ENCODE data around the gene AOPEP.

The AOPEP gene

DNA sequence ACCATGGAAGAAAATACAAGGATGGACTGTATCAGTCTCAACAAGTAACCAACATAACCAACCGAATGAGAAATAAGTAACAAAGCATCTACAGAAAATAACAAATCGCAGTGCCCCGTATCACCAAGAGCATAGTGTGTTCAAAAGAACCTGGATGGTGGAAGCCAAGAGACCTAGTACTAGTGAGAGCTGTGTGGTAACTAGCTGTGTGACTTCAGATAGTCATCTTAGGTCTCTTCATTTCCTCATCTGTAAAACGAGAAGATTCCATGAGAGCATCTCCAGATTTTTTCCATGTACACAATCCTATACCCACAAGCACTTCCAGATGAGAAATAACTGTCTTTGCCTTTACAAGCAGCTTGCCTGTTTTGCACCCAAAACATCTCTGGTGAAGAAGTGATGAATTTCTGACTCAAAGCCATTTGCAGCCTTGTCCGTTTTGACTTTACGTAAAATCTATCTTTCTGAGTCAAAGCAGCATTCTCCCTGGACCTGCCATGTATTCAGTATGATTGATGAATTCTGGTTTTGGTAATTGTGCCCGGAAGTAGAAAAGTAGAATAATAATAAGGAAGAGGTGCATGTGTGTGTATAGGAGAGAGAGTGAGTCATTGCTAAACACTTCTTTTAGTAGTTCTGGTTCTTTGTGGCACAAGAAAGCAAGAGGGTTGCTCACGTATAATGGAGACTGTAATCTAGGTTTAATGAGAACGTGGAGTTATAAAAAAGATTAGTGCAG is 41.0 kb downstream of the AOPEP start:
- Mint-ChIP-seq H3K4me1 (ENCODE audit: low read depth) (peaks cover 9% of the 10 kb centered on the region), H3K27me3 (no peaks in the 10 kb centered on the region), H3K36me3 (ENCODE audit: low read depth) (peaks cover 36% of the 10 kb centered on the region), H3K9me3 (no peaks in the 10 kb centered on the region), H3K27ac (no peak overlapping the region), H3K4me3 (no peak overlapping the region)

DNA sequence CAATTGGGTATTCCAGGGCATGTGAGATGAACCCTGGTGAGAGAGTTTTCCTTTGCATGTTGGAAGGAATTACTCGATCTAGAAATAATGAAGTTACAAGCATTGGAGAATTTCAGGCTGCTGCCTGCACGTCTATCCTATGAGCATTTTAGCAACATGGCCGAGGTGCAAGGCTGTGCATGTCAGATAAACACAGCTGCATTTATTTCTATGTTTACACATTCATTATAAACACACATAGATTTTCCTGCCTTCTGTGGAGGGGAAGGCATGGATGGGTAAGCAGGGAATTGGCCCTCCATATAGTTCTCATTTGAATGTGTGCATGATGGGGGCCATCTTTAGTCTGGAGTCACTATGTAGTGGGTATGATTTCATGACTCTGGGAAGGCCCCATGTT is 42.3 kb downstream of the AOPEP start:
- no peaks in the 10 kb centered on the region for H3K9me3 Mint-ChIP-seq
- H3K27ac Mint-ChIP-seq = no peak overlapping the region
- no peaks in the 10 kb centered on the region for H3K27me3 Mint-ChIP-seq
- peaks cover 9% of the 10 kb centered on the region for H3K4me1 Mint-ChIP-seq (ENCODE audit: low read depth)
- H3K4me3 Mint-ChIP-seq = no peak overlapping the region
- H3K36me3 Mint-ChIP-seq (ENCODE audit: low read depth) = peaks cover 43% of the 10 kb centered on the region

DNA sequence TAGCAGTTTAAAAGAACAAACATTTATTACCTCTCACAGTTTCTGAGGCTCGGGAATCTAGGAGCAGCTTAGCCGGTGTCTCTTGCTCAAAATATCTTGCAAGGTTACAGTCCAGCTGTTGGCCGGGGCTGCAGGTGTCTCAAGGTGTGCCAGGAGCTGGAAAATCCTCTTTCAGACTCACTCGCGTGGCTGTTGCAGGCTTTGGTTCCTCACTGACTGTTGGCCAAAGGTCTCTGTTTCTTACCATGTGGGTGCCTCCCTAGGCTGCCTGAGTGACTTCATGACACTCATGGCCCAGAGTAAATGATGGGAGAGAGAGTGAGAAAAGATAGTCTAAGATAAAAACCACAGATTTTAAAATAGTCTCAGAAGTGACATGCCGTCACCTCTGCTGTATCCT is 43.8 kb downstream of the AOPEP start:
- Mint-ChIP-seq H3K4me1 (ENCODE audit: low read depth) (peaks cover 9% of the 10 kb centered on the region), H3K36me3 (ENCODE audit: low read depth) (peaks cover 39% of the 10 kb centered on the region), H3K27me3 (no peaks in the 10 kb centered on the region), H3K27ac (no peak overlapping the region), H3K9me3 (no peaks in the 10 kb centered on the region), H3K4me3 (no peak overlapping the region)

DNA sequence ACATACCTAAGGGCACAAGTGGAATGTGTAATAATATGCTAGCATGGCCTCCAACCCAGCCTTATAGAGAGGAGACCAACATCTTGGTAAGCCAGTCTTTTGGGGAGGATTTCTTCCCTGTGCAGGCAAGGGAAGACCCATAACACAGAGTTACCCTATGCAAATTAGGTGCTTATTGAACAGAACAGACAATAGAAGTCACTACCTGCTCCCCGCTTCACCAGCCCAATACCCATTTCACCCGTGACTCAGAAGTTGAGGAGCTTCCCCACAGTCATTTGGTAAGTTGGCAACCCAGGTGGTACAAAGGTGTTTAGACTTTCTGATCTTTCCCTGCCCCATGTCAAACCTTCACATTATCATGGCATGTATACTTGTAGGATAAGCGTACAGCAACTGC is 44.6 kb downstream of the AOPEP start:
- Mint-ChIP-seq H3K9me3 (no peaks in the 10 kb centered on the region), H3K4me3 (no peak overlapping the region), H3K27me3 (no peaks in the 10 kb centered on the region)

DNA sequence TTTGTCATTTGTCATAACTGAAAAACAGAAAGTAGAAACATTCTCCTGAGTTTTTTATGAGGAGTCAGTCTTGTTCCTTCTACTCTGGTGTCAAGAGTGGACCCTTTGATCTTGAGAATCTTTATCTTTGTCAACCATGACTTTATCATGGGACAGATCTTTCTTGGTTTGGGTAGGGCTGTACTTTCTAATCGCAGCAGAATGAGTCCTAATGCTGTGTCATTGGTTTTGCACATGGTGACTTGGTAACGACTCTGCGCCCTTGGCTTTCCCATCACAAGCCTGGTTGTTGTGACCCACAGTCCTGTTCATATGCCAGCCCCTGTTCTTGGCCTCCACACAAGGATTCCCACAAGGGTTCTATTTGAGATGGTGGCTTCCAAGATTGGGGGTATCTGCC is 45.6 kb downstream of the AOPEP start:
- no peak overlapping the region for H3K4me3 Mint-ChIP-seq
- H3K27ac Mint-ChIP-seq = no peak overlapping the region
- H3K9me3 Mint-ChIP-seq = no peaks in the 10 kb centered on the region
- H3K36me3 Mint-ChIP-seq (ENCODE audit: low read depth) = peaks cover 30% of the 10 kb centered on the region
- peaks cover 9% of the 10 kb centered on the region for H3K4me1 Mint-ChIP-seq (ENCODE audit: low read depth)
- H3K27me3 Mint-ChIP-seq = no peaks in the 10 kb centered on the region

More for the DNA sequence above, 44.6 kb downstream of the AOPEP start:
- H3K4me1 Mint-ChIP-seq (ENCODE audit: low read depth) = peaks cover 9% of the 10 kb centered on the region
- peaks cover 34% of the 10 kb centered on the region for H3K36me3 Mint-ChIP-seq (ENCODE audit: low read depth)
- no peak overlapping the region for H3K27ac Mint-ChIP-seq

DNA sequence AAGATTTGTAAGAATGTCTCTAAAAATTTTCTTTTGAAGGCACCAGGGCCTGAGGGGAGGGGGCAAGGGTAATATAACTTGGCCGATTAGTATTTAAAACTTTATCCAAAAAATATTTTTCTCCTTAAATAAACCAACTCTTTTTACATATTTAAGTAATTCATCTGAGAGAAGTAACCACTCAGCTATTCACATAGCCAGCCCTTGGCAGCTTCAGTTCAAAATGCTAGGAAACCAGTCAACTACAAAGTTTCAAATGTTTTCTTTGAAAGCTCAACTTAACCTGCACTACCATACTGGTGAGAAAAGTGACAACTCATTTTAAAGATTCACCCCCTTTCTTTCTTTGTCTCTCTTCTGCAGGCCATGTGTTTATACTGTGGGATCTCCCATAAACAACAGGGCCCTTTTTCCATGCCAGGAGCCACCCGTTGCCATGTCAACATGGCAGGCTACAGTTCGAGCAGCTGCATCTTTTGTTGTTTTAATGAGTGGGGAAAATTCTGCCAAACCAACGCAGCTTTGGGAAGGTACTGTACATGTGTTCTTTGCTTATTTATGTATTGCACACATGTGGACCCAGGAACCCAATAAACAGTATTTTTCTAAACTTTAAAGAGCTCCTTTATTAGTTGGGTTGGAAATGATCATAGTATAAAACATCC is 46.3 kb downstream of the AOPEP start:
- Mint-ChIP-seq H3K9me3 (no peaks in the 10 kb centered on the region), H3K4me1 (ENCODE audit: low read depth) (peaks cover 9% of the 10 kb centered on the region), H3K36me3 (ENCODE audit: low read depth) (peaks cover 24% of the 10 kb centered on the region), H3K4me3 (no peak overlapping the region), H3K27me3 (no peaks in the 10 kb centered on the region), H3K27ac (no peak overlapping the region)

DNA sequence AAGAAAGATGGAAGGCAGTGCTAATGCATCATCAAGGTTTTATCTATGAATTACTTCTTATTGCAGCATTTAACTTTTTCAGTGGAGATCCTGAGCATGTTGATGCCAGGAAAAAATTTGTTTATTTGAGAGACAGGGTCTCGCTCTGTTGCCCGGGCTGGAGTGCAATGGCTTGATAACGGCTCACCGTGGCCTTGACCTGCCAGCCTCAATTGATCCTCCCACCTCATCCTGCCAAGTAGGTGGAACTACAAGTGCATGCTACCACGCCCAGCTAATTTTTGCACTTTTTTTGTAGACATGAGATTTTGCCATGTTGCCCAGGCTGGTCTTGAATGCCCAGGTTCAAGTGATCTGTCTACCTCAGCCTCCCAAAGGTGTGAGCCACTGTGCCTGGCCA is 47.2 kb downstream of the AOPEP start:
- Mint-ChIP-seq H3K4me1 (ENCODE audit: low read depth) (peaks cover 12% of the 10 kb centered on the region), H3K27ac (no peak overlapping the region), H3K9me3 (no peaks in the 10 kb centered on the region), H3K4me3 (no peak overlapping the region), H3K36me3 (ENCODE audit: low read depth) (peaks cover 25% of the 10 kb centered on the region), H3K27me3 (no peaks in the 10 kb centered on the region)

DNA sequence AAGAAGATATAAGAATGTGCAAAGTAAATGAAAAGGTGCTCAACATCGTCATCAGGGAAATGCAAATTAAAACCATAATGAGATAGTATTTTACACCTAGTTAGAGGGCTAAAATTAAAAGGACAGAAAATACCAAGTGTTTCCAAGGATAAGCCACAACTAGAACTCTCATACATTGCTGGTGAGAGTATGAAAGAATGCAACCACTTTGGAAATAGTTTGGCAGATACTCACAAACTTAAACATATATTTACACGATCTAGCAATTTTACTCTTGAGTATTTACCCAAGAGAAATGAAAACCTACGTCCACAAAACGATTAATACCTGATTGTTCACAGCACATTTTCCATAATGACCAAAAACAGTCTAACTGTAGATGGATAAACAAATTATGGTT is 51.5 kb downstream of the AOPEP start:
- H3K4me3 Mint-ChIP-seq = no peak overlapping the region
- H3K27me3 Mint-ChIP-seq = no peaks in the 10 kb centered on the region
- no peak overlapping the region for H3K27ac Mint-ChIP-seq
- H3K4me1 Mint-ChIP-seq (ENCODE audit: low read depth) = peaks cover 13% of the 10 kb centered on the region
- no peaks in the 10 kb centered on the region for H3K9me3 Mint-ChIP-seq
- peaks cover 9% of the 10 kb centered on the region for H3K36me3 Mint-ChIP-seq (ENCODE audit: low read depth)

DNA sequence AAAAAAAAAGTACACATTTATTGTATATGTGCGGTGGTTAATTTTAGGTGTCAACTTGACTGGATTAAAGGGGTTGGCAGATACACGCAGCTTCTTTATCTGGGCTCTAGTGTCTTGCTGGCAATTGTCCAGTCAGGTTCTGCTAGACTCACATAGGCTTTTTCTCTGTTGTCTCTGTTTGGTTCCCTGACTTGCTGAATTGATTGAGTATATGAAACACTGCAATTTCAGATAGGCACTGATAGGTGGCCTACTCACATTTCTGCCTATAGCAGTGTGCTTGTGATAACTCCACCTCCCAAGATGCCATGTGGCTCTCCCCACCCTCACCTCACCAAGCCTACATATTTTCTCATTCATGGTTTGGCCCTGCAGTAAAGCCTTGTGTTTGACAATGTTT is 52.5 kb downstream of the AOPEP start:
- Mint-ChIP-seq H3K27ac (no peak overlapping the region), H3K27me3 (no peaks in the 10 kb centered on the region), H3K9me3 (no peaks in the 10 kb centered on the region), H3K36me3 (ENCODE audit: low read depth) (peaks cover 4% of the 10 kb centered on the region), H3K4me3 (no peak overlapping the region), H3K4me1 (ENCODE audit: low read depth) (peaks cover 13% of the 10 kb centered on the region)

DNA sequence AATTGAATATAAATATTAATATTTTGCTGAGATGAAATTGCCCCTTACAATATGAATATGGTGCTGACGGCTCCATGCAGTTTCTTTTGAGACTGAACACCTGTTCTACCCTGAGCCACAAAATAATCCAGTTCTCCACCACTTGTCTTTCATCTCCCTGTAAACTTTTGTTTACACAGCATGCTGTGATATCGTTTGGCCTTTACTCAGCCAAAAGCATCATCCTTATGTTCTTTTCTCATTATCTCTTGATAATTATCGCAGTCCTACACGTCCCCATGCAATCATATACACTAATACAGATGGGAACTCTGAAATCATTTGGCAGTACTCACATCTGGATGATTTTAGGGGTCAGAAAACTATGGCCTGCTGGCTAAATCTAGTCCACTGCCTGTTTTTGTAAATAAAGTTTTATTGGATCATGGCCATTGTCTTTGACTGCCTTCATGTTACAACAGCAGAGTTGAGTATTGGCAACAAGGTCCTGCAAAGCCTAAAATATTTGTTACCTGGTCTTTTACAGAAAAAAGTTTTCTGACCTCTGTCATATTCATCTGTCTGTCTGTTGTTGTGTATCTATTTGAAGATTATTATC is 53.3 kb downstream of the AOPEP start:
- H3K4me3 Mint-ChIP-seq = no peak overlapping the region
- no peaks in the 10 kb centered on the region for H3K9me3 Mint-ChIP-seq
- peaks cover 4% of the 10 kb centered on the region for H3K36me3 Mint-ChIP-seq (ENCODE audit: low read depth)
- H3K27me3 Mint-ChIP-seq = no peaks in the 10 kb centered on the region
- no peak overlapping the region for H3K27ac Mint-ChIP-seq
- H3K4me1 Mint-ChIP-seq (ENCODE audit: low read depth) = peaks cover 13% of the 10 kb centered on the region

DNA sequence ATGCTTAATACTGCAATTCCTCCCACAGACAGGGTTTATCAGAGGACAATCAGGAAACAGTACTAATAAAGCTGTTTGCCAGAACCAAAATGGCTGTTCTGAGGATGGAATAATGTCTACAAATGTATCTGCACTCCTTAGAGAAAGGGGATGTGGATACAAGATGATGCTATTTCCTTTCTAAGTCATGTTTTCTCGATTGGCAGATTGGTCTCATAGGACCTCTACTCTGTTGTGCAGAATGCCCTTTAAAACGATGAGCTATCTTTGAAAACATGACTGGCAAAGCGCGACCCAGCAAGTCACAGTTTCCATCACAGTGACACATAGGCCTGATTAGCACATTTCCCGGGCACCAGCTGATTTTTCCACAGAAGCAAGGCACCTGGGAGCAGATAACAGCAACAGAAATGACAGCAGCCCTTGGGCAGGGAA is 54.0 kb downstream of the AOPEP start:
- no peak overlapping the region for H3K4me3 Mint-ChIP-seq
- no peak overlapping the region for H3K27ac Mint-ChIP-seq
- H3K4me1 Mint-ChIP-seq (ENCODE audit: low read depth) = peaks cover 13% of the 10 kb centered on the region
- peaks cover 4% of the 10 kb centered on the region for H3K36me3 Mint-ChIP-seq (ENCODE audit: low read depth)
- no peaks in the 10 kb centered on the region for H3K9me3 Mint-ChIP-seq
- no peaks in the 10 kb centered on the region for H3K27me3 Mint-ChIP-seq

DNA sequence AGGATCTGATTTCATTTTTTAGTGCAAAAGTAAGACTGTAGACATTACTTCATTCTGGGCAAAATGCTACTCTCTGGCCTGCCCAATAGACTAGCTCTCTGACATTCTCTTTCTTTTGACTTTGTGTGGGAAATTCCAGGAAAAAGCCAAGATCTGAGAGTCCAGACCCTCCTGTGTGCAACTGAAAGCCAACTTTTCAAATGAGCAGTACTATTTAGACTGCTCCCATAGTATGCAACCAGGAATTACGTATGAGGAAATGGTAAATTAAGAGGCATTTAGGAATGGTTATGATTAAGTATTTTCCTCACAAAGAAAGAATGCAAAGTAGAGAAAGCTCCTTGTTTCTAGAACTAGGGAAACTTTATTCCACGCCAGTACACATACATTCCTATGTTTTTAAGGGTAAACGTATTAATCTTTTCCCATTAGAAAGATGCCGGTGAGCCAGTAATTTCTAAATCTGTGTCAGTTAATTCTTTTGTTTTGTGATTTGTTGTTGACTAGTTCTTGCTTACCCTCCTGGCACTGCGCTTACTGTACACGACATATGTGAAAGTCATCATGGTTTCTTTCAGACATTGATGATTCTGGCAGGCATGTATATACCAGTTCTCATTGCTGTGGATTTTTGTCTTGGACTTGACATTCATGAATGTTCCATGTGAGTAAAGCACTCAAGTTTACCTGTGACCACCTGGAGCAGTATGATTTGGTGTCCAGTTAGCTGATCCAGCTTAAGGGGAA is 56.0 kb downstream of the AOPEP start:
- Mint-ChIP-seq H3K27ac (no peak overlapping the region), H3K9me3 (no peaks in the 10 kb centered on the region), H3K4me3 (no peak overlapping the region), H3K36me3 (ENCODE audit: low read depth) (peaks cover 4% of the 10 kb centered on the region), H3K4me1 (ENCODE audit: low read depth) (peaks cover 16% of the 10 kb centered on the region), H3K27me3 (no peaks in the 10 kb centered on the region)

DNA sequence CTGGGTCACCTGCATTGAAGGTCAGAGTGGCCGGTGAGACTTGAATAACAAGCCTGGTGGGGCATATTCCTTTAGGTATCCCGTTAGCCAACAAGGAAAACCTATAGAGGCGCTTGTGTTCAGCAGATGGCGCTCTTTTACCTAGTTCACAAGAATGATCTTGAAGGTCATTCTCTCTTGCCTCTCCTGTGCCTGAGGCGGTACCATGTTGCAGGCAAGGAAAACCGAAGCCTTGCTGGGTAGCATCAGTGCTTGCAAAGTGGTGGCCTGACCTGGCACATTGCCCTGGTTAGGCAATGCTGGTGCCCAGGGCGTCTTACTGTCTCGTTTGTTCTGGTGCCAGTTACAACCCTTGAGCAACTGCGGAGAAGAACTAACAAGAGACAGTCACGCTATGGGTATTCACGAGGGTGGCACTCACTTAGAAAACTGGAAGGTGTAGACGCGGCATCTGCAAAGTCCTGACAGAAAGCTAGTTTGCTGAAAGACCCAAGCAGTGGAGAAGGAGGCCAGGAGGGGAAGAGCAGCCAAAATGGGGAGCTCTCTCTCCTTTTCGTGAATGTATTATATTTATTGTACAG is 56.7 kb downstream of the AOPEP start:
- Mint-ChIP-seq H3K4me1 (ENCODE audit: low read depth) (peaks cover 16% of the 10 kb centered on the region), H3K4me3 (no peak overlapping the region), H3K9me3 (no peaks in the 10 kb centered on the region), H3K27me3 (no peaks in the 10 kb centered on the region), H3K27ac (no peak overlapping the region), H3K36me3 (ENCODE audit: low read depth) (peaks cover 3% of the 10 kb centered on the region)

DNA sequence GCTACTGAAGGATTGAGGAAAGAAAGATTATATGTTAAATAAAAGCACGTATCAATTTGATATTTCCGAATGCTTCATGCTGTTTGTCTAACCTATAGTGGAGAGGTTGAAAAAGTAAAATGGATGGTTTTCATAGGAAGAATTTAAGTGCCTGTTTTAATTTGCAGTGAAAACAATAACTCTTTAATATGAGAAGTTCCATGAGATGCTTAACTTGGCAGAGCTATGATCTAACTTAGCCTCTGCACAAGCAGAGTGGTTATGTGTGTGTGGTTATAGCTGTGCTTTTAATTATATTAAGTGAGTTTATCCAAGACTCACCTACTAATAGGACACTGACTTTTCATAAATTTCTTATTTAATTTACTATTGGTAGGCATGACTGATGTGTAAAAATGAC is 57.4 kb downstream of the AOPEP start:
- H3K27ac Mint-ChIP-seq = no peak overlapping the region
- H3K9me3 Mint-ChIP-seq = no peaks in the 10 kb centered on the region
- H3K27me3 Mint-ChIP-seq = no peaks in the 10 kb centered on the region
- H3K4me1 Mint-ChIP-seq (ENCODE audit: low read depth) = peaks cover 13% of the 10 kb centered on the region
- H3K36me3 Mint-ChIP-seq (ENCODE audit: low read depth) = no peaks in the 10 kb centered on the region
- no peak overlapping the region for H3K4me3 Mint-ChIP-seq

Measured in stimulated activated naive CD8-positive, alpha-beta T cell treated with anti-CD3 and anti-CD28 coated beads, Interleukin-15, Interleukin-2, amounts not matched to agents 100 ng/mL and 50 ng/mL, for 24 hours (primary cell).